WTC11 (cell line): Measurements from ENCODE around the gene USF1. TPM values are rescaled to one million over a fixed set of nuclear protein-coding genes. Genes with fewer than 3 reads are reported as not detected.

ENCODE experiments used
- ATAC-seq: fragments of 200-7000 bp; cut with Tn5 transposase; 2 replicates; pipeline ENCODE4 v1.10.0; 2021; ENCODE audit warnings: mild to moderate bottlenecking, moderate library complexity
- CTCF ChIA-PET: fragments of 300-600 bp; sonication (Branson Sonifier 250); formaldehyde crosslinking; loops from one replicate; lab custom pipeline; 2021; ENCODE audit warnings: antibody characterized with exemption; lab: Charles Lee
- POLR2A ChIA-PET: fragments of 350-600 bp; sonication (Branson Sonifier 250); formaldehyde crosslinking; loops from one replicate; lab custom pipeline; 2021; ENCODE audit warnings: antibody characterized with exemption; lab: Charles Lee
- DNase-seq: peaks from one replicate; pipeline ENCODE4 v3.0.0; 2021; ENCODE audit warnings: low spot score
- H3K27ac Mint-ChIP-seq: 2 replicates; pipeline ENCODE4 v1.8.0; 2021; ENCODE audit warnings: mixed read lengths
- H3K27me3 Mint-ChIP-seq: 2 replicates; pipeline ENCODE4 v1.8.0; 2021; ENCODE audit warnings: low read depth, mild to moderate bottlenecking, moderate library complexity, mixed read lengths
- H3K36me3 Mint-ChIP-seq: 2 replicates; pipeline ENCODE4 v1.8.0; 2021; ENCODE audit warnings: mixed read lengths
- H3K4me1 Mint-ChIP-seq: 2 replicates; pipeline ENCODE4 v1.8.0; 2022; ENCODE audit warnings: mixed read lengths
- H3K4me3 Mint-ChIP-seq: 2 replicates; pipeline ENCODE4 v1.8.0; 2021; ENCODE audit warnings: mild to moderate bottlenecking, moderate library complexity, mixed read lengths
- H3K9me3 Mint-ChIP-seq: 2 replicates; pipeline ENCODE4 v1.8.0; 2021; ENCODE audit warnings: mixed read lengths
- ATF1 ChIP-seq: sonication (generic); formaldehyde crosslinking; IDR thresholded peaks from 2 replicates; pipeline ENCODE4 v1.8.1; 2023; ENCODE audit warnings: mild to moderate bottlenecking, moderate library complexity, missing genetic modification reagents
- ATF2 ChIP-seq: sonication (generic); formaldehyde crosslinking; IDR thresholded peaks from 2 replicates; pipeline ENCODE4 v1.8.1; 2022; ENCODE audit warnings: low read depth, missing genetic modification reagents, borderline replicate concordance
- FOXJ3 ChIP-seq: sonication (generic); formaldehyde crosslinking; IDR thresholded peaks from 2 replicates; pipeline ENCODE4 v1.9.0; 2021; ENCODE audit warnings: missing genetic modification reagents, mild to moderate bottlenecking, borderline replicate concordance
- GRHL2 ChIP-seq: fragments of 250-450 bp; sonication (Bioruptor Pico); IDR thresholded peaks from 2 replicates; pipeline ENCODE4 v1.8.0; 2022; ENCODE audit warnings: mild to moderate bottlenecking, moderate library complexity; ENCODE audit not compliant: insufficient replicate concordance, severe bottlenecking
- HMGA2 ChIP-seq: fragments of 250-450 bp; sonication (Bioruptor Pico); IDR thresholded peaks from 2 replicates; pipeline ENCODE4 v1.4.0; 2021; ENCODE audit warnings: mild to moderate bottlenecking, moderate library complexity
- NFE2L1 ChIP-seq: sonication (generic); formaldehyde crosslinking; IDR thresholded peaks from 2 replicates; pipeline ENCODE4 v1.8.1; 2023; ENCODE audit warnings: missing genetic modification reagents
- OVOL2 ChIP-seq: fragments of 250-450 bp; sonication (Bioruptor Pico); IDR thresholded peaks from 2 replicates; pipeline ENCODE4 v1.9.0; 2021; ENCODE audit warnings: mild to moderate bottlenecking, borderline replicate concordance
- RORB ChIP-seq: fragments of 250-450 bp; sonication (Bioruptor Pico); IDR thresholded peaks from 2 replicates; pipeline ENCODE4 v1.9.0; 2021; ENCODE audit warnings: mild to moderate bottlenecking
- TCF7 ChIP-seq: sonication (generic); formaldehyde crosslinking; IDR thresholded peaks from 2 replicates; pipeline ENCODE4 v1.8.0; 2022; ENCODE audit warnings: mild to moderate bottlenecking, low read depth, missing genetic modification reagents, moderate library complexity
- ZMAT4 ChIP-seq: fragments of 250-450 bp; sonication (Bioruptor Pico); IDR thresholded peaks from 2 replicates; pipeline ENCODE4 v1.9.0; 2021; ENCODE audit warnings: mild to moderate bottlenecking
- ZNF219 ChIP-seq: sonication (generic); formaldehyde crosslinking; IDR thresholded peaks from 2 replicates; pipeline ENCODE4 v1.8.0; 2023; ENCODE audit warnings: missing genetic modification reagents, mild to moderate bottlenecking, borderline replicate concordance
- ZSCAN18 ChIP-seq: fragments of 250-450 bp; sonication (Bioruptor Pico); IDR thresholded peaks from 2 replicates; pipeline ENCODE4 v2.1.2; 2022; ENCODE audit warnings: mild to moderate bottlenecking, moderate library complexity
- total RNA-seq: library from RNA; stranded (reverse); gene quantifications from 3 replicates; pipeline ENCODE4 v1.2.3, GENCODE V29; 2021
- TF ChIP-seq, protein P1 (sequence below): sonication (generic); formaldehyde crosslinking; IDR thresholded peaks from 2 replicates; pipeline ENCODE4 v1.8.1; 2023; ENCODE audit warnings: mild to moderate bottlenecking, missing genetic modification reagents, borderline replicate concordance
- TF ChIP-seq, protein P2 (sequence below): sonication (generic); formaldehyde crosslinking; IDR thresholded peaks from 2 replicates; pipeline ENCODE4 v1.8.0; 2022; ENCODE audit warnings: missing genetic modification reagents
- TF ChIP-seq, protein P3 (sequence below): sonication (generic); formaldehyde crosslinking; IDR thresholded peaks from 2 replicates; pipeline ENCODE4 v1.8.0; 2023; ENCODE audit warnings: missing genetic modification reagents
- TF ChIP-seq, protein P4 (sequence below): fragments of 250-450 bp; sonication (Bioruptor Pico); IDR thresholded peaks from 2 replicates; pipeline ENCODE4 v1.9.0; 2021; ENCODE audit warnings: mild to moderate bottlenecking, borderline replicate concordance
- TF ChIP-seq, protein P5 (sequence below): sonication (generic); formaldehyde crosslinking; IDR thresholded peaks from 2 replicates; pipeline ENCODE4 v1.8.0; 2022; ENCODE audit warnings: mild to moderate bottlenecking, missing genetic modification reagents

The USF1 gene
- total RNA-seq, 1 experiment from 2014 or later: 65.6 TPM

DNA sequence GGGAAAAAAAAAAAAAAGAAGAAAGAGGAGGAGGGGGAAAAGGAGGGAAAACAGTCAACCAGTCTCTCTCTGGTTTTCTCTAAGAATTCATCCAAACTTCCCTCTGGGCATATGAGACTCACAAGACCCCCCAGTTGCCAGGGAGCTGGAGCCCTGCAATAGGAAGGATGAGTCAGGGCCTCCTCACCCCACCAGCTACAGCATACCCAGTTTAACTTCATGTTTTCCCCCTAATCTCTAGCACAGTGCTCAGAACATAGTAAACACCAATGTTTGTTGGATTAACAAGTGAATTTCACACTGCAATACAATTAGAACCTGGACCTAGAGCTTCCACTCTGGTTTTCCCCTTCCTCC, 32.7 kb downstream of the USF1 start:
- TF ChIP-seq, protein P1, sequence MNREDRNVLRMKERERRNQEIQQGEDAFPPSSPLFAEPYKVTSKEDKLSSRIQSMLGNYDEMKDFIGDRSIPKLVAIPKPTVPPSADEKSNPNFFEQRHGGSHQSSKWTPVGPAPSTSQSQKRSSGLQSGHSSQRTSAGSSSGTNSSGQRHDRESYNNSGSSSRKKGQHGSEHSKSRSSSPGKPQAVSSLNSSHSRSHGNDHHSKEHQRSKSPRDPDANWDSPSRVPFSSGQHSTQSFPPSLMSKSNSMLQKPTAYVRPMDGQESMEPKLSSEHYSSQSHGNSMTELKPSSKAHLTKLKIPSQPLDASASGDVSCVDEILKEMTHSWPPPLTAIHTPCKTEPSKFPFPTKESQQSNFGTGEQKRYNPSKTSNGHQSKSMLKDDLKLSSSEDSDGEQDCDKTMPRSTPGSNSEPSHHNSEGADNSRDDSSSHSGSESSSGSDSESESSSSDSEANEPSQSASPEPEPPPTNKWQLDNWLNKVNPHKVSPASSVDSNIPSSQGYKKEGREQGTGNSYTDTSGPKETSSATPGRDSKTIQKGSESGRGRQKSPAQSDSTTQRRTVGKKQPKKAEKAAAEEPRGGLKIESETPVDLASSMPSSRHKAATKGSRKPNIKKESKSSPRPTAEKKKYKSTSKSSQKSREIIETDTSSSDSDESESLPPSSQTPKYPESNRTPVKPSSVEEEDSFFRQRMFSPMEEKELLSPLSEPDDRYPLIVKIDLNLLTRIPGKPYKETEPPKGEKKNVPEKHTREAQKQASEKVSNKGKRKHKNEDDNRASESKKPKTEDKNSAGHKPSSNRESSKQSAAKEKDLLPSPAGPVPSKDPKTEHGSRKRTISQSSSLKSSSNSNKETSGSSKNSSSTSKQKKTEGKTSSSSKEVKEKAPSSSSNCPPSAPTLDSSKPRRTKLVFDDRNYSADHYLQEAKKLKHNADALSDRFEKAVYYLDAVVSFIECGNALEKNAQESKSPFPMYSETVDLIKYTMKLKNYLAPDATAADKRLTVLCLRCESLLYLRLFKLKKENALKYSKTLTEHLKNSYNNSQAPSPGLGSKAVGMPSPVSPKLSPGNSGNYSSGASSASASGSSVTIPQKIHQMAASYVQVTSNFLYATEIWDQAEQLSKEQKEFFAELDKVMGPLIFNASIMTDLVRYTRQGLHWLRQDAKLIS (CRISPR knock-in tag): no peak
- TF ChIP-seq GRHL2 (CRISPR knock-in tag) (no peak), NFE2L1 (CRISPR knock-in tag) (no peak), ZSCAN18 (CRISPR knock-in tag) (no peak), ZMAT4 (no peak), TCF7 (no peak), ATF2 (CRISPR knock-in tag) (no peak), OVOL2 (CRISPR knock-in tag) (no peak), HMGA2 (CRISPR knock-in tag) (no peak), ZNF219 (CRISPR knock-in tag) (no peak), FOXJ3 (CRISPR knock-in tag) (no peak), ATF1 (CRISPR knock-in tag) (no peak), RORB (CRISPR knock-in tag) (no peak)
- TF ChIP-seq, protein P2, sequence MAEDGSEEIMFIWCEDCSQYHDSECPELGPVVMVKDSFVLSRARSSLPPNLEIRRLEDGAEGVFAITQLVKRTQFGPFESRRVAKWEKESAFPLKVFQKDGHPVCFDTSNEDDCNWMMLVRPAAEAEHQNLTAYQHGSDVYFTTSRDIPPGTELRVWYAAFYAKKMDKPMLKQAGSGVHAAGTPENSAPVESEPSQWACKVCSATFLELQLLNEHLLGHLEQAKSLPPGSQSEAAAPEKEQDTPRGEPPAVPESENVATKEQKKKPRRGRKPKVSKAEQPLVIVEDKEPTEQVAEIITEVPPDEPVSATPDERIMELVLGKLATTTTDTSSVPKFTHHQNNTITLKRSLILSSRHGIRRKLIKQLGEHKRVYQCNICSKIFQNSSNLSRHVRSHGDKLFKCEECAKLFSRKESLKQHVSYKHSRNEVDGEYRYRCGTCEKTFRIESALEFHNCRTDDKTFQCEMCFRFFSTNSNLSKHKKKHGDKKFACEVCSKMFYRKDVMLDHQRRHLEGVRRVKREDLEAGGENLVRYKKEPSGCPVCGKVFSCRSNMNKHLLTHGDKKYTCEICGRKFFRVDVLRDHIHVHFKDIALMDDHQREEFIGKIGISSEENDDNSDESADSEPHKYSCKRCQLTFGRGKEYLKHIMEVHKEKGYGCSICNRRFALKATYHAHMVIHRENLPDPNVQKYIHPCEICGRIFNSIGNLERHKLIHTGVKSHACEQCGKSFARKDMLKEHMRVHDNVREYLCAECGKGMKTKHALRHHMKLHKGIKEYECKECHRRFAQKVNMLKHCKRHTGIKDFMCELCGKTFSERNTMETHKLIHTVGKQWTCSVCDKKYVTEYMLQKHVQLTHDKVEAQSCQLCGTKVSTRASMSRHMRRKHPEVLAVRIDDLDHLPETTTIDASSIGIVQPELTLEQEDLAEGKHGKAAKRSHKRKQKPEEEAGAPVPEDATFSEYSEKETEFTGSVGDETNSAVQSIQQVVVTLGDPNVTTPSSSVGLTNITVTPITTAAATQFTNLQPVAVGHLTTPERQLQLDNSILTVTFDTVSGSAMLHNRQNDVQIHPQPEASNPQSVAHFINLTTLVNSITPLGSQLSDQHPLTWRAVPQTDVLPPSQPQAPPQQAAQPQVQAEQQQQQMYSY (CRISPR knock-in tag): no peak
- TF ChIP-seq, protein P3, sequence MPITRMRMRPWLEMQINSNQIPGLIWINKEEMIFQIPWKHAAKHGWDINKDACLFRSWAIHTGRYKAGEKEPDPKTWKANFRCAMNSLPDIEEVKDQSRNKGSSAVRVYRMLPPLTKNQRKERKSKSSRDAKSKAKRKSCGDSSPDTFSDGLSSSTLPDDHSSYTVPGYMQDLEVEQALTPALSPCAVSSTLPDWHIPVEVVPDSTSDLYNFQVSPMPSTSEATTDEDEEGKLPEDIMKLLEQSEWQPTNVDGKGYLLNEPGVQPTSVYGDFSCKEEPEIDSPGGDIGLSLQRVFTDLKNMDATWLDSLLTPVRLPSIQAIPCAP: no peak
- TF ChIP-seq, protein P4, sequence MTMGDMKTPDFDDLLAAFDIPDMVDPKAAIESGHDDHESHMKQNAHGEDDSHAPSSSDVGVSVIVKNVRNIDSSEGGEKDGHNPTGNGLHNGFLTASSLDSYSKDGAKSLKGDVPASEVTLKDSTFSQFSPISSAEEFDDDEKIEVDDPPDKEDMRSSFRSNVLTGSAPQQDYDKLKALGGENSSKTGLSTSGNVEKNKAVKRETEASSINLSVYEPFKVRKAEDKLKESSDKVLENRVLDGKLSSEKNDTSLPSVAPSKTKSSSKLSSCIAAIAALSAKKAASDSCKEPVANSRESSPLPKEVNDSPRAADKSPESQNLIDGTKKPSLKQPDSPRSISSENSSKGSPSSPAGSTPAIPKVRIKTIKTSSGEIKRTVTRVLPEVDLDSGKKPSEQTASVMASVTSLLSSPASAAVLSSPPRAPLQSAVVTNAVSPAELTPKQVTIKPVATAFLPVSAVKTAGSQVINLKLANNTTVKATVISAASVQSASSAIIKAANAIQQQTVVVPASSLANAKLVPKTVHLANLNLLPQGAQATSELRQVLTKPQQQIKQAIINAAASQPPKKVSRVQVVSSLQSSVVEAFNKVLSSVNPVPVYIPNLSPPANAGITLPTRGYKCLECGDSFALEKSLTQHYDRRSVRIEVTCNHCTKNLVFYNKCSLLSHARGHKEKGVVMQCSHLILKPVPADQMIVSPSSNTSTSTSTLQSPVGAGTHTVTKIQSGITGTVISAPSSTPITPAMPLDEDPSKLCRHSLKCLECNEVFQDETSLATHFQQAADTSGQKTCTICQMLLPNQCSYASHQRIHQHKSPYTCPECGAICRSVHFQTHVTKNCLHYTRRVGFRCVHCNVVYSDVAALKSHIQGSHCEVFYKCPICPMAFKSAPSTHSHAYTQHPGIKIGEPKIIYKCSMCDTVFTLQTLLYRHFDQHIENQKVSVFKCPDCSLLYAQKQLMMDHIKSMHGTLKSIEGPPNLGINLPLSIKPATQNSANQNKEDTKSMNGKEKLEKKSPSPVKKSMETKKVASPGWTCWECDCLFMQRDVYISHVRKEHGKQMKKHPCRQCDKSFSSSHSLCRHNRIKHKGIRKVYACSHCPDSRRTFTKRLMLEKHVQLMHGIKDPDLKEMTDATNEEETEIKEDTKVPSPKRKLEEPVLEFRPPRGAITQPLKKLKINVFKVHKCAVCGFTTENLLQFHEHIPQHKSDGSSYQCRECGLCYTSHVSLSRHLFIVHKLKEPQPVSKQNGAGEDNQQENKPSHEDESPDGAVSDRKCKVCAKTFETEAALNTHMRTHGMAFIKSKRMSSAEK: no peak
- TF ChIP-seq, protein P5, sequence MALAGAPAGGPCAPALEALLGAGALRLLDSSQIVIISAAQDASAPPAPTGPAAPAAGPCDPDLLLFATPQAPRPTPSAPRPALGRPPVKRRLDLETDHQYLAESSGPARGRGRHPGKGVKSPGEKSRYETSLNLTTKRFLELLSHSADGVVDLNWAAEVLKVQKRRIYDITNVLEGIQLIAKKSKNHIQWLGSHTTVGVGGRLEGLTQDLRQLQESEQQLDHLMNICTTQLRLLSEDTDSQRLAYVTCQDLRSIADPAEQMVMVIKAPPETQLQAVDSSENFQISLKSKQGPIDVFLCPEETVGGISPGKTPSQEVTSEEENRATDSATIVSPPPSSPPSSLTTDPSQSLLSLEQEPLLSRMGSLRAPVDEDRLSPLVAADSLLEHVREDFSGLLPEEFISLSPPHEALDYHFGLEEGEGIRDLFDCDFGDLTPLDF (CRISPR knock-in tag): no peak
- Mint-ChIP-seq H3K4me3 (peak overlapping the region; percentile 57), H3K4me1 (peaks cover 57% of the 10 kb centered on the region), H3K27ac (peak overlapping the region; percentile 98), H3K36me3 (peaks cover 13% of the 10 kb centered on the region), H3K9me3 (no peaks in the 10 kb centered on the region), H3K27me3 (no peaks in the 10 kb centered on the region)
- DNase-seq: no peak
- ChIA-PET CTCF (interaction anchor here (0.6 to 1.4 kb wide), 11 partner anchors 16 to 332 kb away, joined by 3 to 11 read pairs (median 3); partner anchors contain the start of genes ITLN1 and TSTD1), POLR2A (interaction anchor here (0.9 to 1.7 kb wide), 6 partner anchors 12 to 139 kb away, joined by 3 to 10 read pairs (median 6); partner anchors contain the start of genes TSTD1 and USF1)
- ATAC-seq: no peak
